Sigmoid colon (tissue), 4 donors: ENCODE measurements around the gene BIN1.

Experiments used
- POLR2A ChIP-seq, 2 donors: fragments of 450-650 bp; IDR thresholded peaks; one replicate each; pipeline ENCODE4 v1.6.1; 2016; ENCODE audit warnings: antibody characterized with exemption in 2 of 2, mild to moderate bottlenecking in 2 of 2, moderate library complexity in 2 of 2
- POLR2AphosphoS5 ChIP-seq, 4 donors: sonication (generic); formaldehyde crosslinking; IDR thresholded peaks; one replicate each; pipeline ENCODE4 v1.6.1; 2017; ENCODE audit warnings: antibody characterized with exemption in 4 of 4
- TF ChIP-seq, protein P1 (sequence below), 4 experiments: fragments of 450-650 bp in 3 of 4; fragments of 200-600 bp in 1 of 4; IDR thresholded peaks; one replicate each; pipeline ENCODE4 v1.5.1; 2016 to 2019; ENCODE audit warnings: antibody characterized with exemption in 4 of 4, mild to moderate bottlenecking in 3 of 4, moderate library complexity in 2 of 4

DNA sequence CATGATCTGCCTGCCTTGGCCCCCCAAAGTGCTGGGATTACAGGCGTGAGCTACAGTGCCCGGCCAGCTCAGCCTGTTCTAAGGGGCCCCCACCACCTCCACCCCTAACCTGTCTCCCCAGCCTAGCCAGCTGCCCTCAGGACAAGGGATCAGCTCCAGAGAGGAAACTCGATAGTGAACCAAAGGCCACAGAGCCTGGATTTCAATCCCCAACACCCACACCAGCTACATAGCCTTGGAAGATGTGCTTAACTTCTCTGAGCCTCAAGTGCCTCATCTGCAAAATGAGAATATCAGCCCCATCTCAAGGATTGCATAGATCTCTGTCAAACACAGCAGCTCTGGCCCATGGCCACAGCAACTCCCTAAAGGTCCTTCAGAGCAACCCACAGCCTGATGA, 32.0 kb downstream of the BIN1 start:
- TF ChIP-seq, protein P1, sequence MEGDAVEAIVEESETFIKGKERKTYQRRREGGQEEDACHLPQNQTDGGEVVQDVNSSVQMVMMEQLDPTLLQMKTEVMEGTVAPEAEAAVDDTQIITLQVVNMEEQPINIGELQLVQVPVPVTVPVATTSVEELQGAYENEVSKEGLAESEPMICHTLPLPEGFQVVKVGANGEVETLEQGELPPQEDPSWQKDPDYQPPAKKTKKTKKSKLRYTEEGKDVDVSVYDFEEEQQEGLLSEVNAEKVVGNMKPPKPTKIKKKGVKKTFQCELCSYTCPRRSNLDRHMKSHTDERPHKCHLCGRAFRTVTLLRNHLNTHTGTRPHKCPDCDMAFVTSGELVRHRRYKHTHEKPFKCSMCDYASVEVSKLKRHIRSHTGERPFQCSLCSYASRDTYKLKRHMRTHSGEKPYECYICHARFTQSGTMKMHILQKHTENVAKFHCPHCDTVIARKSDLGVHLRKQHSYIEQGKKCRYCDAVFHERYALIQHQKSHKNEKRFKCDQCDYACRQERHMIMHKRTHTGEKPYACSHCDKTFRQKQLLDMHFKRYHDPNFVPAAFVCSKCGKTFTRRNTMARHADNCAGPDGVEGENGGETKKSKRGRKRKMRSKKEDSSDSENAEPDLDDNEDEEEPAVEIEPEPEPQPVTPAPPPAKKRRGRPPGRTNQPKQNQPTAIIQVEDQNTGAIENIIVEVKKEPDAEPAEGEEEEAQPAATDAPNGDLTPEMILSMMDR (IDR thresholded peaks at IDR 0.05): no peak
- TF ChIP-seq POLR2A (IDR thresholded peaks at IDR 0.05) (no peak), POLR2AphosphoS5 (IDR thresholded peaks at IDR 0.05) (no peak)
